Activated CD8-positive, alpha-beta memory T cell treated with anti-CD3 and anti-CD28 coated beads for 1 hour (primary cell): ENCODE results near the gene WBP1L.
"Not testable (repeated sequence)": the region's sequence is repeated elsewhere in the genome, so short reads cannot be mapped to it uniquely, and the experiment has no call there.

Experiments
- DNase-seq, 2 donors: peaks; one replicate each; pipeline ENCODE4 v3.0.0-alpha.2; 2020; ENCODE audit warnings: low read depth in 1 of 2; ENCODE audit errors: extremely low read depth in 1 of 2

The WBP1L gene

DNA sequence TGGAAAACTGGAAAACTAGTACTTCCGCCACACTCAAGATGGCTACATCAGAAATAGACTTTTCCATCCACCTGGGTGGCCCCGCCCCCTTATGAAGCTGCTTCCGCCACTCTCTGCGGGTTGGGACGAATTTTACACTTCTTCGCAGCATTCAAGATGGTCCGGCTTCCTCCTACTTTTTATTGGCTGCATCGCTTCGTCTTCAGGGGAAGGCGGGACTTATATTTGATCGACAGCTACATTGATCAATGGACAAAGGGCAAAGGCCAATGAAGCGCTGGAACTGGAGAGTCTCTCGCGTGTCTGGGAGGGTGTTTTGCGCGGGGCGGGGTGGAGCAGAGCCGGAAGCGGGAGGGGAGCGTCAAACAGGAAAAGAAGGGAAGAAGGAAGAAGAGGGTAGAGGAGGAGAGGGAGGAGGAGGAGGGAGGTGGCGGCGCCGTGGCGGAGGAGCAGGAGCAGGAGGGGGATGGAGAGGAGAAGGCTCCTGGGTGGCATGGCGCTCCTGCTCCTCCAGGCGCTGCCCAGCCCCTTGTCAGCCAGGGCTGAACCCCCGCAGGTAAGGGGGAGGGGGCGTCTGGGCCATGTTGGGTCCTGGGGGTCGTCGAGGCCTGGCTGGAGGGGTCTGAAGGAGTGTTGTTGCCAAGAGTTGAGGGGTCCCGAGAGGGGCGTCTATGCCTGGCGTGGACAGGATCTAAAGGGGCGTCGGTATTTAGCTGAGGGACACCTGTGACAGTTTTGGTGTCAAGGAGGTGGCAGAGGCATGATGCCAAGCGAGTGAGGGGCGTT is at the start of gene WBP1L:
WBP1L (plus strand) TSS at position 361 of the 786 bp plus-strand sequence; CDS start at position 467, 106 bp downstream.
- DNase-seq: peak; percentile 85 to 87

DNA sequence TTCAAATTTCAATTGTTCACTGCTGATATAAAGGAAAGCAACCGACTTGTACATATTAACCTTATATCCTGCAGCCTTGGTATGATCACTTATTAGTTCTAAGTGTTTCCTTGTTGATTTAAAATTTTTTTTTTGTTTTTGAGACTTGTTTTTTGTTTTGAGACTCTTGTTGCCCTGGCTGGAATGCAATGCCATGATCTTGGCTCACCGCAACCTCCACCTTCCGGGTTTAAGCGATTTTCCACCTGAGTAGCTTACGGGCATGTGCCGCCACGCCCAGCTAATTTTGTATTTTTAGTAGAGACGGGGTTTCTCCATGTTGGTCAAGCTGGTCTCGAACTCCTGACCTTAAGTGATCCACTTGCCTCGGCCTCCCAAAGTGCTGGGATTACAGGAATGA is 48.3 kb upstream of the WBP1L start:
- DNase-seq: not testable (repeated sequence)

DNA sequence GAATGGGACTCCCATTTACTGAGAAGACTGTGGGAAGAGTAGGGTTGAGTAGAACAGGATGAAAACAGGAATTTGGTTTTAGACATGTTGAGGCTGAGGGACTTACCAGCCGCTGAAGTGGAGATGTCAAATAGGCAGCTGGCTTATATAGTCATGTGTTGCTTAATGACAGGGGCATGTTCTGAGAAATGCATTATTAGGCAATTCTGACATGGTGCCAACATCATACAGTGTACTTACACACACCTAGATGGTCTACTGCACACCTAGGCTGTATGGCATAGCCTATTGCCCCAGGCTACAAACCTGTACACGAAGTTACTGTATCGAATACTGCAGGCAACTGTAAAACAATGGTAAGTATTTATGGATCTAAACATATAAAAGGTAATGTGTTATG is 47.0 kb upstream of the WBP1L start:
- no peak for DNase-seq

DNA sequence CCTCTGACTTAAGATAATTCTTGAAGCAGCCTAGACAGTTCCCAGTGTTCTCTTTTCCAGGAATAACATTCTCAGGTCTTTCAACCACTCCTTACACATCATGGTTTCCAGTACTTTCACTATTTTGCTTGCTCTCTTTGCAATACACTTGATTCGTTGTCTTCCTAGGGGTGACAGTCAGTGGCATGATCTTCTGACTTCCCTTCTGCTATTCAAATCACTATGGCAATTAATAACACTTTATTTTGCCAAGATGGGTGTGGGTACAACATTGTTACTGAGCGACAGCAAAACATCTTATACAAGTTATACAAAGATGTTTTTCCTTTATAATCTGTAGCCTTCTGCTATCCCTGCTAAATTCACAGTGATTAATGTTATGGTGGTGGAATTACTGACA is 44.9 kb upstream of the WBP1L start:
- DNase-seq: no peak

DNA sequence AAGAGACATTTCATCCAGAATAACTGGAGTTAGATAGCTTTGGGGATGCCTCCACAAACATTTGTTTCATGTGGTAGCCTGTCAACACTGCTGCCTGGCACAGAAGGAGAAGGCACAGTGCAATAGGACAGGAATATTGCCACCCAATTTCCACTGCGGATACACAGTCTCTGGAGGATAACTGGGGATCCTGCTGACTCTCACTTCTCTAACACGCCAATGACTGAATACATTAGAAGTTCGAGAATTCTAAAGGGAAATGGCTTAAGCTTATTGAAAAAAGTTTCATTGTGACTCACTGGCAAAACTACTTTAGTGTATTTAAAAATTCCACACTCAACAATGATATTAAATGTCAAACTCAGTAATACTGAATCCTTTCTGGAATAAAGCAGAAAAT is 42.5 kb upstream of the WBP1L start:
- no peak for DNase-seq

DNA sequence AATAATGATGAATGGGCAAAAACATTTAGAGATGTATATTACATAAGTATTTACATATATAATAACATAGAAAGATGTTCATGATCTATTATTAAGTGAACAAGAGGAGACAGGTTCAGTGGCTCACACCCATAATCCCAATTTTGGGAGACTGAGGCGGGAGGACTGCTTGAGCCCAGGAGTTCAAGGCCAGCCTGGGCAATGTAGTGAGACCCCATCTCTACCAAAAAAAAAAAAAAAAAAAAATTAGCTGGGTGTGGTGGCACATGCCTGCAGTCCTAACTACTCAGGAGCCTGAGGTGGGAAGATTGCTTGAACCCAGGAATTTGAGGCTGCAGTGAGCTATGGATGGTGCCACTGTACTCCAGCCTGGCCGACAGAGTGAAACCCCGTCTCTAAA is 42.0 kb upstream of the WBP1L start:
- no peak for DNase-seq

DNA sequence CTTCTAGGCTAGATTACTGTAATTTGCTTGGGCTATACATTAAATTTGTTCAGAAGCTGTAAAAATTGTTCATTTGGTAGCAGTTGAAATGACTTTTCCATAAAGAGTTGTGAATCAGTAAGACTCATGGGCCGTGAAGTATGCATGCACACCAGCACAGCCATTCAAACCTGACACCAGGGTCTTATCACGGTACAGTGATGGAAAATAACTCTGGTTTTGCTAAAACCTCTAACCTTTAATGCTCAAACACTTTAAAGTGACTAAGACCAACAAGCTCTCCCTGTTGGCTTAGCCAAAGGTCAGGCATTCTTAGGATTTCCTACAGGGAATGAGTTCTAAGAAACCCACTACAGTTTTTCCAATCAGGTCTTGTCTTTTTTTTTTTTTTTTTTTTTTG is 41.0 kb upstream of the WBP1L start:
- no peak for DNase-seq

DNA sequence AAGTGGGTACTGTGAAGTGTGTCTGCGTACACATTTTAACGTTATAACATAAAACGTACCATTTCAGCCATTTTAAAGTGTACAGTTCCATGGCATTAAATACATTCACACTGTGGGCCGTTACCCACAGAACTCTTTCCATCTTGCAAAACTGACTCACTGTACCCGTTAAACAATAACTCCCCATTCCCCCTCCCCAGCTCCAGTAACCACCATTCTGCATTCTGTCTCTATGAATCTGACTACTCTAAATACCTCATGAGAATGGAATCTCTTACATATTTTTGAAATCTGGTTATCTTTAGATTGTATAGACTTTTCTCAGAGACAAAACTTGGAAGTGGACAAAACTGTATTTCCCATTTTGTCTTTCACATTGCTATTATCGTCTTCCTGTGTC is 38.8 kb upstream of the WBP1L start:
- DNase-seq: no peak

DNA sequence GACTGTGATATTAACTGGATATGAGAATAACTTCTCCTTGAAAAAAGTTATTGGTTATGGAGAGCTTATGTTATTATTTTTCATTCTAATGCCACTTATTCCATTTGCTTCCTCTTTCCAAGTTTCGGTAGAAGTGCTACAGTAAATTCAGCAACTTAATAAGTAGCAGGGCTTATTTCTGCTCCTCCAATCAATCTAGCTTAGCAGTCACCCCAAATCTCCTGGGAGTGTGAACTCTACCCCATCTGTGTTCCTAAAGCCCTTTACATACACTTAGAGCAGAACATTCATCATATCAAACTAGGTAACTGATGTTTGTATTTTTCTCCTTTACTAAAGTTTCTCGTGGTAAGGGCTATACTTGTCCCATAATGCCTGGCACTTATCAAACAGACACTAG is 38.2 kb upstream of the WBP1L start:
- DNase-seq: no peak

DNA sequence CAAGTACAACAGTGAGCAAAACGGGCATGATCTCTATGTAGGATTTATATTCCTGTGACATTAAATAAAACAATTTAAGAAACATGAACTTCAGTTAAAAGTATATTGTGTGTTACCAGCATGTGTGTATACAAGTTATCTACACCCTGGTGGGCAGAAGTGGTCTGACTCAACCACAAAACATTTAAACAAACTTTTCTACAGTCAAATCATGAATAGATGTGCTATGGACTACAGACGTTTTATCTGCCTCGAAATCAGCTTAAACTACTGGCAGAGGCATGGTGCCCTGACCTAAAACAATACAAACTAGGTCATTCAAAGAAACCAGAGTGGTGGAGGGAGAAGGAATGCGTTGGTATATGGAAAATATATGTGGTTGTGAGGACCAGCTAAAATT is 33.1 kb upstream of the WBP1L start:
- DNase-seq: no peak

DNA sequence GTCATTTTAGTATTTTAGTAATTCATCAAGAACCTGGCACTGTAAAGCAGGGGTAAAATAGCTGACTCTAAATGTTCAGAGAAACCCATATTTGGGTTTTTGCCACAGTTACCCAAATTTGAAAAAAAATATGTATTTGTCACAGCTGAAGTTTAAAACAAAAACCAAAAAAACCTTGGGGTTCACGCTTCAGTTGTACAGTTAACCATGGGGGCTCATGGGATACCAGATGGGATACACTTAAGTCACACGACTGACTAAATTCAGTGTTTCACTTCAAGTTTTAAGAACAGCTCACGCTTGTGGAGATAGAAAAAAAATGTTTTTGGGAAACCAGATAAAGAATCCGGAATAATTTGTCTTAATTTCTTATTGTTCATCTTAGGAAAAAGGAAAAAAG is 31.7 kb upstream of the WBP1L start:
- no peak for DNase-seq

DNA sequence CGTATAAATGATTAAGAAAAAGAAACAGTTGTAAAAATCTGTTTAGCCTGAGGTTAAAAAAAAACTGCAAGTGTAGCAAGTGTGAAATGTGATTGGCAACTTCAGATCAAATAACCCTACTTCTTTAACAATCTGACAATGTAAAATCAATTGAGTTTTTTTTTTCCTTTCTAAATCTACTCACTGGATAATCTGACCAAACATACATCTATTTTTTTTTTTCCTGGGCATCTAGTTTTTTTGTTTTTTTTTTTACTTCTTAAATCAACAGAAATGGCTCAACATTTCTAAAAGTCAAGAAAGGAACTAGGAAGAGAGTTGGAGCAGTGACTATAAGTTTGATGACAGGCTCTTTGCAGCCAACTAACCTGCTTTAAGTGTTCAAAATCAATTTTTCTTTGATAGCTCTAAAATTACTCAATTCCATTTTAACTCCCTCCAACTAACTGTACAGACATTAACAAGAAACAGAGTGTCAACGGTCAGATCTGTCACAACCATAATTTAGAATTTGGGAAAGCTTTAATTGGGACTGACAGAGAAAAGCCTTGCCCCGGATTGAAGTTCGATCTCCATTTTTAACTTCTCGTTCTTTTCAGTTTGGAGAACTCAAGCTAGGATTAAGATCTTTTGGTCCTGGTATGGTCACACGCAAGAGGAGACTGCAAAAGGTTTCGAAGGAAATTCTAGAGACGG is 30.8 kb upstream of the WBP1L start:
- no peak for DNase-seq

DNA sequence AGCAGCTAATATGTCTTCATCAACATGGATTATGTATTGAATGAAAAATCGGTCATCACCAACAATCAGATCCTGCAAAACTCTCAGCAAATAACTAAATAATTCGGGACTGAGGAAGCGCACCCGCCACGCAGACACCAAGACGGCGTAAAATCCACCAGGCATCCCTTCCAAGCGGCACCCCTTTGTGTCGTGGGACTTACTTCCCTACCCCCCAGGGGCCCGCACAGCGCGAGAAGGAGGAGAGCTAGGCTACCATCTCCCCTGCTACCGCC is 30.3 kb upstream of the WBP1L start:
- DNase-seq: no peak

DNA sequence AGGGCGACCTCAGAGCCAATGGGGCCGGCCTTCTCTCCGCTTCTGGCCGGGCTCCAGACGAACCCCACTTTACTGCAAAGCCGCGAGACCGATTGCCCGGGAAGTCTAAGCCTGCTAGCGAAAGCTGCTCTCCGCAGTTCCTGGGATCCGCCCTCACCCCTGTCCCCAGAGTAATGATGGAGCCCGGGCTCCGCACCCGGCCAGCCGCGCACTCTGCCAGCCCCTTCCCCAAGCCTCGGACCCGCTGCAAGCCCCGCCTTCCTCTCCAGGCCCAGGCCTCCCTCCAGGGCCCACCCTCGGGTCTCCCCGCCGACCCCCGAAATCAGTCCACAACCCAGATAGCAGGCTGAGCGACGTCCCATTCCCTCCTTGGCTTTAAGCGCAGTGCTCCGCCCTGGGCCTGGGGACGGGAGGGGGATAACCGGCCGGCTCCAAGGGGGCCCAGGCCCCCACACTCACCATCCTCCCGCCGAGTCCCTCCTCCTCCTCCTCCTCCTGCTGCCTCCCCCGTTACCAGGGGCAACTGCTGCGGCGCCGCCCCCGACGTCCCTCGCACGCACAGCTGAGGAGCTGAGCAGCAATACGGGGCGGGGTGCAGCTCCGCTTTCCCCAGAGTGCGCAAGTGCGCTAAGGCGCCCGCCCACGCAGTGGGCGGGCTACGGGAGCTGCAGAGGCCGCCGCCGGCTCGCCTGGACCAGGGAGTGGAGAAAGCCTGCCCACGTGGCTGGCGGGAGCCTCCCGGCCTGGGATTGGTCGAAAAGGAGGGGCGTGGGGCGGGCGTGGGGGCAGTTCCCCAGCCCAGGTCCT is 29.7 kb upstream of the WBP1L start, which contains the start of gene ARL3:
ARL3 (minus strand) TSS at position 584 of the 807 bp plus-strand sequence; CDS start at position 462, 122 bp downstream.
- DNase-seq: peak; percentile 87 to 90

DNA sequence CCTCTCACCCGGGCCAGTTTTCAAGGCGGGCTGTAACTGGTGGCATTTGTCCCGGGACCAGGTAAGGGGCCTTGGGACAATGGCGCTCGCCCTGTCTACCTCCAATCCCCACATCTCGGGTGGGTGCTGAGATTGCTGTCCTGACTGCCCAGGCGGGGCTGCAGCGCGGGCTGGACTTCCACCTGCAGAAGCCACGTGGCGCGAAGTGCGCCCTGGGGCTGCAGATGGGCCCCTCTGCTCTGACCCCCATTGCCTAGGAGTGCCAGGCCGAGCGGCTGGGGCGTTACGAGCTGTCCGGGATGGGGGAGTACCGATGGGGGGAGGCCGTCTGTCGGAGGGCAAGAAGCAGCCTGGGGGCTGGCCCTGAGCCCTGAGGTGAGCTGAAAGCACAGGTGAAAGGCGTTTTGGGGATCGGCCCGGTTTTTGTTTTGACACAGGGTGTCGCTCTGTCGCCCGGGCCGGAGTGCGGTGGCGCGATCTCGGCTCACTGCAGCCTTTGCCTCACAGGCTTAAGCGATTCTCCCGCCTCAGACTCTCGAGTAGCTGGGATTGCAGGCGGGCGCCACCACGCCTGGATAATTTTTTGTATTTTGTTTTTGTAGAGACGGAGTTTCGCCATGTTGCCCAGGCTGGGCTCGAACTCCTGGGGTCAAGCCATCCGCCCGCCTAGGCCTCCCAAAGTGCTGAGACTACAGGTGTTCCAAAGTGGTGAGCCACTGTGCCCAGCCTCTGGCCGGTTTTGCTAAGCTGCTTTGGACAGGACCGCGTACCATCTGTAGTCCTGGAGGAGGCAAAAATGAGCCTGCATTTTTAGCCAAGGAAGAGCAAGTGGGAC is 28.9 kb upstream of the WBP1L start, which contains the start of gene SFXN2:
SFXN2 (plus strand) TSS at position 16 of the 835 bp plus-strand sequence. CDS start 12,001 bp downstream, outside the sequence.
- peak in 1 of 2 donors; percentile 27 for DNase-seq

DNA sequence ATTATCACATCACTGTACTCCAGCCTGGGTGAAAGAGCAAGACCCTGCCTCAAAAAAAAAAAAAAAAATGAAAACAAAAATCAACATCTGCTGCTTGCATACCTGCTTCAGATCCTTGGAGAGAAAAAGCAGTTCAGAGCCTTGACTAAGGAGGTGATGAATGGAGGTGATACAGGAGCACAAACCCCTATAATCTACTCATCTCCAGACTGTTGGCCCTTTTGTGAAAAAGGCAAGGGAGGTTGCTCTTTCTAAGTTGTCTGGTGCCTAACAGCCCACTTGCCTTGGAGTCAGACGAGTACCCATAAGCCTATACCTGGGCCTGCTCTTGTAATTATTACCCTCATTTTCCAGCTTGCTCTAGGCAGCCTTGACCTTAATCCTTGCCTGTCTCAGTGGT is 27.9 kb upstream of the WBP1L start:
- DNase-seq: no peak

DNA sequence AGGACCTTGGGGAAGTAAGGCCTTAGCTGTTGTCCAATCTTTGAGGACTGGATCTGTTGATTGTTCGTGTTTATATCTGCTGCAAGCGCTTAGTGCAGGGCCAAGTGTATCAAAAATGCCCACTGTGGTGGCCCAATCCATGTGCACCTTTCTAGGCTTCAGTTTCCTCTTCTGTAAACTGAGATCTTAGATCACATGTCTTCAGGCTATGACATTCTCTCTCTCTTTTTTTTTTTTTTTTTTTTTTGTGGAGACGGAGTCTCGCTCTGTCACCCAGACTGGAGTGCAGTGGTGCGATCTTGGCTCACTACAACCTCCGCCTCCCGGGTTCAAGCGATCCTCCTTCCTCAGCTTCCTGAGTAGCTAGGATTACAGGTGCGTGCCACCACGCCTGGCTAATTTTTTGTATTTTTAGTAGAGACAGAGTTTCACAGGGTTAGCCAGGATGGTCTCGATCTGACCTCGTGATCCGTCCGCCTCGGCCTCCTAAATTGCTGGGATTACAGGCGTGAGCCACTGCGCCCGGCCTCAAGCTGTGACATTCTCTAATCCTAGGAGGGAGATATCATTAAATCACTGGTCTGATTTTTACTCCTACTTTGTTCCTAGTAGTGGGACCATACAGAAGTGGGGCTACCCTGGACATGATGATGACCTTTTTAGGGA is 26.7 kb upstream of the WBP1L start:
- not testable (repeated sequence) for DNase-seq

DNA sequence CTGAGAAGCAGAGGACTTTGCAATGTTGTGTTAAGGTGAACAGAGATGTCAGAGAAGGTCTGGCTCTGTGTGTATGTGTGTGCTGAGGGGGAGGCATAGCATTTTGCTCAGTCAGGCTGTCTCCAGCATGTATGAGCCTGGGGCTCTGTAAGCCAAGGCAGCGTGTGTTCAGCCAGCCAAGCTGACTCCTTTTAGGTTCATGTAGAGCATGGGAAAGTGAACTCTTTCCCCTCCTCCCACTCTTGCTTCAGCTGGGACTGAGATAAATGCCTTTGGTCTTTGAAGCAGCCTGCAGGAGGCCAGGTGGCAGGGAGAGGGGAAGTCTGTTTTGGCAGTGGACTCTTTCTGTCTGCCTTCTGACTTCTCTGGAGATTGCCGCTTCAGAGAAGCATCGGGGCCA is 25.5 kb upstream of the WBP1L start:
- DNase-seq: no peak

DNA sequence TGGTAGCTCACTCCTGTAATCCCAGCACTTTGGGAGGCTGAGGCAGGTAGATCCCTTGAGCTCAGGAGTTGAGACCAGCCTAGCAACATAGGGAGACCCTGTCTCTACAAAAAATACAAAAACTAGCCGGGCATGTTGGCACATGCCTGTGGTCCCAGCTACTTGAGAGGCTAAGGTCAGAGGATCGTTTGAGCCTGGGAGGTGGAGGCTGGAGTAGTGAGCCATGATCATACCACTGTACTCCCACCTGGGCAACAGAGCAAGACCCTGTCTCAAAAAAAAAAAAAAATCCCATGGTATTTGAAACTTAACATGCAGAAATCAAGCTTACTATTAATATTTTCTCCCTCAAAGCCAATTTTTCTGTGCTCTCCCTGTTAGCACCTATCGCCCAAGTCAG is 23.4 kb upstream of the WBP1L start:
- DNase-seq: no peak

DNA sequence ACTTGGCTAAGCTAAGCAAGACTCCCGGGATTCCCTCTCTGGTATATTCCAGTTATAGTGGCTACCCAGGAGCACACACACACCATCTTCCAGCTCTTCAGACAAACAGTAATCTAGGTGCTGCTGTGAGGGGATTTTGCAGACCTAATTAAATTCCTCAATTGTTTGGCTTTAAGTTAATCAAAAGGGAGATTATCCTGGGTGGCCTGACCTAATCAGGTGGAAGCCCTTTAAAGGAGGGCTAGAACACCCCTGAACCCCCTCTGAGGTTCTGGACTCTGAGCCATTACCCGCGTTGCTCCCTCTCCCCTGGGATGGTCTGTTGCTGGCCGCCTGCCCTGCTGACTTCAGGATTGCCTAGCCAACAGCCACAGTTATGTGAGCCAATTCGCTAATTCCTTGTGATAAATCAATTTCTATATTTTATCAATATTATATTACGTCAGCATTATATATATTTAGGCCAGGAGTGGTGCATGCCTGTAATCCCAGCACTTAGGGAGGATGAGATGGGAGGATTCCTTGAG is 22.9 kb upstream of the WBP1L start:
- DNase-seq: no peak
